ENCODE results near the gene OR14C36.
"Not testable (repeated sequence)": the region's sequence is repeated elsewhere in the genome, so short reads cannot be mapped to it uniquely, and the experiment has no call there.

The OR14C36 gene, protein sequence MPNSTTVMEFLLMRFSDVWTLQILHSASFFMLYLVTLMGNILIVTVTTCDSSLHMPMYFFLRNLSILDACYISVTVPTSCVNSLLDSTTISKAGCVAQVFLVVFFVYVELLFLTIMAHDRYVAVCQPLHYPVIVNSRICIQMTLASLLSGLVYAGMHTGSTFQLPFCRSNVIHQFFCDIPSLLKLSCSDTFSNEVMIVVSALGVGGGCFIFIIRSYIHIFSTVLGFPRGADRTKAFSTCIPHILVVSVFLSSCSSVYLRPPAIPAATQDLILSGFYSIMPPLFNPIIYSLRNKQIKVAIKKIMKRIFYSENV

DNA sequence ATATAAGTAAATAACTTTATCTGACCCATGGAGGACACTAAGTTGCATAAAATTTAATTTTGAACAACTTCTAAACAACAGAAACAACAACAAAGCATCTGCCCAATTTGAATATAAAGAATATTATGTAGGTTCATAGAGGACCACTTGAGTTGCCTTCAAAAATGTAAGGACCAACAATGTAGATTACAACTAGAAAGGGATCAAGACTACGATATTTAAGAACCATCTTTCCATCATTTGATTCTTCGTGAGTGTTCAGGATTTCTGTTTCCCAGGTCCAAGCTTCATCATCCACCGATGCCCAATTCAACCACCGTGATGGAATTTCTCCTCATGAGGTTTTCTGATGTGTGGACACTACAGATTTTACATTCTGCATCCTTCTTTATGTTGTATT lies at the start of gene OR14C36:
Gene OR14C36 (plus strand): TSS at position 301 of the 400 bp plus-strand sequence. CDS start 0 bp downstream, at position 301.
- H3K27ac ChIP-seq = no peak within 1 kb of the TSS
- TF ChIP-seq, protein P1, sequence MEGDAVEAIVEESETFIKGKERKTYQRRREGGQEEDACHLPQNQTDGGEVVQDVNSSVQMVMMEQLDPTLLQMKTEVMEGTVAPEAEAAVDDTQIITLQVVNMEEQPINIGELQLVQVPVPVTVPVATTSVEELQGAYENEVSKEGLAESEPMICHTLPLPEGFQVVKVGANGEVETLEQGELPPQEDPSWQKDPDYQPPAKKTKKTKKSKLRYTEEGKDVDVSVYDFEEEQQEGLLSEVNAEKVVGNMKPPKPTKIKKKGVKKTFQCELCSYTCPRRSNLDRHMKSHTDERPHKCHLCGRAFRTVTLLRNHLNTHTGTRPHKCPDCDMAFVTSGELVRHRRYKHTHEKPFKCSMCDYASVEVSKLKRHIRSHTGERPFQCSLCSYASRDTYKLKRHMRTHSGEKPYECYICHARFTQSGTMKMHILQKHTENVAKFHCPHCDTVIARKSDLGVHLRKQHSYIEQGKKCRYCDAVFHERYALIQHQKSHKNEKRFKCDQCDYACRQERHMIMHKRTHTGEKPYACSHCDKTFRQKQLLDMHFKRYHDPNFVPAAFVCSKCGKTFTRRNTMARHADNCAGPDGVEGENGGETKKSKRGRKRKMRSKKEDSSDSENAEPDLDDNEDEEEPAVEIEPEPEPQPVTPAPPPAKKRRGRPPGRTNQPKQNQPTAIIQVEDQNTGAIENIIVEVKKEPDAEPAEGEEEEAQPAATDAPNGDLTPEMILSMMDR (conservative IDR thresholded peaks at IDR 0.05) = no peak
- TF ChIP-seq ZFX (IDR thresholded peaks at IDR 0.05) = no peak

GRCh38 chr1:248303324-248303723 lies 45.3 kb upstream of the OR14C36 start, which contains the start of gene OR2T12:
TSS of gene OR2T12 (minus strand) at chr1:248303424. CDS start at chr1:248295578, 7,846 bp downstream.
- TF ChIP-seq ZFX (IDR thresholded peaks at IDR 0.05) = no peak
- TF ChIP-seq, protein P1 (conservative IDR thresholded peaks at IDR 0.05) = no peak
- no peak within 1 kb of the TSS for H3K27ac ChIP-seq

DNA sequence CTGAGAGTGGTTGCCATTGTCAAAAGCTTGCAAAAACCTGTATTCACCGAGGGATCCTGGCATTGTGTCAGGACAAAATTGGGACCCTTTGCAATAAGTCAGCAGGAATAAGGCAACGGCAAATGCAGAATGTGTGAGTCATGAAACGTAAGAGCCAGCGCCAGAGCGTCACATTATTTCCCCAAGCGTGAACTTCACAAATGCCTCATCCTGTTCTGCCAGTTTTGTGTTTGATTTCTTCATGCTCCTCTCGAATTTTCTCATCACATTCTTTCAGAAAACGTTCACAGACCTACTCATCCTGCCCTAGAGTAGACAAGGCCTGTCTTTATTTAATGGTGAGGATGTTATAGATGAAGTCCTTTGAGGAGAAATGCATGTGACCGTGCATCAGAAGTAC lies 42.9 kb upstream of the OR14C36 start:
- not testable (repeated sequence) for H3K27ac ChIP-seq

DNA sequence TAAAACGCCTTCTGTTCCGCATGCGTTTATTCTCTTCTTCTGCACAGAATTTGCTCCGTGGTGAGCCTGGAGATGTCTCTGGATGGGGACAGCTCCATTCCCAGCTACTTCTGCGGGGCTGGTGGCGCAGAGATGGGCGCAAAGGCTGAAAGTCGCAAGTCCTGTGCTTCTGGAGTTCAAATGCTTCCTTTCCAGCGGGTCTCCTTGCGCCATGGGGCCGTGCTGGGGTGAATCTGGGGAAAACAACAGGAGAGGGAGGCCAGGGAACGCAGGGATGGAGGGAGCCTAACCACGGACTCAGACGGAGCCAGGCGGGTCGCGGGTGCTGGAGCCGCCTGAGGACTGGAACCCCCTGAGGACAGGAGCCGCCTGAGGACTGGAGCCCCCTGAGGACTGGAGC lies 42.5 kb upstream of the OR14C36 start:
- no peak overlapping the region for H3K27ac ChIP-seq
- TF ChIP-seq, protein P1 (conservative IDR thresholded peaks at IDR 0.05) = no peak
- no peak for TF ChIP-seq ZFX (IDR thresholded peaks at IDR 0.05)

GRCh38 chr1:248306740-248307139 lies 41.8 kb upstream of the OR14C36 start:
- H3K27ac ChIP-seq = not testable (repeated sequence)

DNA sequence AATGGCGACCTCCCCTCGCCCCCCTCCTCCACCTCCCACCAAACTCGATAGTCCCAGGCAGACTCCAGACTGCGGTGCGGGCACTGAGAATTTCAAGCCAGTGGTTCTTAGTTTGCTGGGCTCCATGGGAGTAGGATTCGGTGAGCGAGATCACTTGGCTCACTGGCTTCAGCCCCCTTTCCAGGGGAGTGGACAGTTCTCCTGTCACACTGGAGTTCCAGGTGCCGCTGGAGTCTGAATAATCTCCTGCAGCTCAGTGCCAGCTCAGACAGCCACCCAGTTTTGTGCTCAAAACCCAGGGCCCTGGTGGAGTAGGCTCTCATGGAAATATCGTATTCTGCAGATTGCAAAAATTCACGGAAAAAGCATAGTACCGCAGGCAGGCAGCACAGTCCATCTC lies 31.8 kb upstream of the OR14C36 start:
- no peak overlapping the region for H3K27ac ChIP-seq
- TF ChIP-seq, protein P1 (conservative IDR thresholded peaks at IDR 0.05) = no peak
- no peak for TF ChIP-seq ZFX (IDR thresholded peaks at IDR 0.05)

GRCh38 chr1:248324468-248324867 lies 24.1 kb upstream of the OR14C36 start, which contains the start of gene OR2M7:
TSS of gene OR2M7 (minus strand) at chr1:248324568. CDS start at chr1:248324568, 0 bp downstream.
- H3K27ac ChIP-seq = no peak within 1 kb of the TSS
- TF ChIP-seq, protein P1 (conservative IDR thresholded peaks at IDR 0.05) = no peak
- no peak for TF ChIP-seq ZFX (IDR thresholded peaks at IDR 0.05)

- no peak overlapping the region for H3K27ac ChIP-seq
- TF ChIP-seq ZFX (IDR thresholded peaks at IDR 0.05) = no peak
- TF ChIP-seq, protein P1 (conservative IDR thresholded peaks at IDR 0.05) = no peak
Observed at GRCh38 chr1:248343451-248343850, 5.1 kb upstream of the OR14C36 start.

Measured in C4-2B (cell line).